Measurements from ENCODE around the gene FAM170B. TPM values are rescaled to one million over a fixed set of nuclear protein-coding genes. Genes with fewer than 3 reads are reported as not detected.

The FAM170B gene
- total RNA-seq, 1 donor = not detected

DNA sequence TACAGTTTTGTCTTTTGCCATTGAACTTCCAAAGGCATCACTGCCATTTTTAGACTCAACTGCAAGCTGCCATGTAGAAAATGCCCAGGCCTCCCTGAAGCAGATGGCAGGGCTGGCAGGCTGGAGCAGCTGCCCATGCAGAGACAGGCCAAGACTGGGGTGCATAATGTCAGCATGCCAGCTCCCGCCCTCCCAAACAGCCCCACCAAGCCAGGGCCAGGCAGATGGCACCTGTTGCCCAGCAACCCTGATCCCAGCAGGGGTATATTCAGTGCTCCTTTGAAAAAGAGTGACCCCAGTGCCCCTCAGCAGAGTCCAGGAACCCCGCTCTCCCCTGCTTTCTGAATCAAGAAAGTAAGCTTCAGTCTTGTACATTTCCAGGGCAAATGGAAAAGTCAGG is 51.1 kb downstream of the FAM170B start:
- TF ChIP-seq, protein P1, sequence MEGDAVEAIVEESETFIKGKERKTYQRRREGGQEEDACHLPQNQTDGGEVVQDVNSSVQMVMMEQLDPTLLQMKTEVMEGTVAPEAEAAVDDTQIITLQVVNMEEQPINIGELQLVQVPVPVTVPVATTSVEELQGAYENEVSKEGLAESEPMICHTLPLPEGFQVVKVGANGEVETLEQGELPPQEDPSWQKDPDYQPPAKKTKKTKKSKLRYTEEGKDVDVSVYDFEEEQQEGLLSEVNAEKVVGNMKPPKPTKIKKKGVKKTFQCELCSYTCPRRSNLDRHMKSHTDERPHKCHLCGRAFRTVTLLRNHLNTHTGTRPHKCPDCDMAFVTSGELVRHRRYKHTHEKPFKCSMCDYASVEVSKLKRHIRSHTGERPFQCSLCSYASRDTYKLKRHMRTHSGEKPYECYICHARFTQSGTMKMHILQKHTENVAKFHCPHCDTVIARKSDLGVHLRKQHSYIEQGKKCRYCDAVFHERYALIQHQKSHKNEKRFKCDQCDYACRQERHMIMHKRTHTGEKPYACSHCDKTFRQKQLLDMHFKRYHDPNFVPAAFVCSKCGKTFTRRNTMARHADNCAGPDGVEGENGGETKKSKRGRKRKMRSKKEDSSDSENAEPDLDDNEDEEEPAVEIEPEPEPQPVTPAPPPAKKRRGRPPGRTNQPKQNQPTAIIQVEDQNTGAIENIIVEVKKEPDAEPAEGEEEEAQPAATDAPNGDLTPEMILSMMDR (IDR thresholded peaks at IDR 0.05; ENCODE audit: insufficient read depth, low read length) = no peak
- H3K4me3 ChIP-seq (ENCODE audit: low read depth, low read length) = no peak overlapping the region
- DNase-seq (ENCODE audit: low read depth) = no peak

GRCh38 chr10:49081547-49082275 is 52.1 kb downstream of the FAM170B start:
- TF ChIP-seq, protein P1 (IDR thresholded peaks at IDR 0.05; ENCODE audit: insufficient read depth, low read length) = no peak
- peak; percentile 16 for DNase-seq (ENCODE audit: low read depth)
- H3K4me3 ChIP-seq (ENCODE audit: low read depth, low read length) = no peak overlapping the region

Other genes with a start within 250 kb of the FAM170B start
- not detected in 2 replicates for gene LRRC18, start 194.2 kb downstream of the FAM170B start, total RNA-seq (ENCODE audit: low replicate concordance)
- 4.7 and 6.5 TPM in 2 replicates for gene VSTM4, start 18.5 kb downstream of the FAM170B start, total RNA-seq (ENCODE audit: low replicate concordance)
- 0.57 TPM in 1 of 2 replicates, not detected in the other for gene TMEM273, start 54.4 kb upstream of the FAM170B start, total RNA-seq (ENCODE audit: low replicate concordance)
- not detected in 2 replicates for gene C10orf71, start 165.1 kb upstream of the FAM170B start, total RNA-seq (ENCODE audit: low replicate concordance)

All from fibroblast of the aortic adventitia (primary cell).